OCI-LY1 (cell line): ENCODE measurements around the gene LMO2.

Source experiments
- CTCF ChIP-seq: fragments of 200-600 bp; sonication (generic), shearing (Covaris generic); IDR thresholded peaks from 2 replicates; pipeline ENCODE4 v1.5.1; 2017; ENCODE audit warnings: mild to moderate bottlenecking, antibody characterized with exemption, low read length, moderate library complexity, mixed read lengths
- EZH2 ChIP-seq: fragments of 200-600 bp; sonication (generic), shearing (Covaris generic); IDR thresholded peaks from 2 replicates; pipeline ENCODE4 v1.8.0; 2017; ENCODE audit warnings: borderline replicate concordance, mixed run types, mild to moderate bottlenecking, antibody characterized with exemption, low read length, moderate library complexity, mixed read lengths

GRCh38 chr11:33940538-33940815 is 48.6 kb upstream of the LMO2 start:
- no peak for TF ChIP-seq CTCF
- TF ChIP-seq EZH2 = no peak
